Measurements from ENCODE around the gene CENPX.

CENPX gene

GRCh38 chr17:82031885-82032627 lies 9.4 kb upstream of the CENPX start:
- H3K4me3 ChIP-seq (ENCODE audit: low read depth, low read length): peak overlapping the region; percentile 14; the same call in 1 of the 2 replicates
- DNase-seq (ENCODE audit: low read depth): no peak
- TF ChIP-seq CTCF (IDR thresholded peaks at IDR 0.05; ENCODE audit: low read depth, low read length, missing control alignments): no peak

GRCh38 chr17:82031303-82031884 lies 8.7 kb upstream of the CENPX start, which contains the start of gene RAC3:
Gene RAC3, plus strand, starts transcription at chr17:82031678. Its CDS starts 84 bp downstream, at chr17:82031762.
- DNase-seq (ENCODE audit: low read depth): no peak
- H3K4me3 ChIP-seq (ENCODE audit: low read depth, low read length): peak within 1 kb of the TSS; percentile 33
- TF ChIP-seq CTCF (IDR thresholded peaks at IDR 0.05; ENCODE audit: low read depth, low read length, missing control alignments): no peak

GRCh38 chr17:82030470-82031302 lies 8.0 kb upstream of the CENPX start:
- H3K4me3 ChIP-seq (ENCODE audit: low read depth, low read length): peak overlapping the region; percentile 33
- peak; percentile 86 for TF ChIP-seq CTCF (IDR thresholded peaks at IDR 0.05; ENCODE audit: low read depth, low read length, missing control alignments)
- DNase-seq (ENCODE audit: low read depth): no peak

GRCh38 chr17:82029990-82030469 lies 7.4 kb upstream of the CENPX start:
- no peak for TF ChIP-seq CTCF (IDR thresholded peaks at IDR 0.05; ENCODE audit: low read depth, low read length, missing control alignments)
- no peak overlapping the region for H3K4me3 ChIP-seq (ENCODE audit: low read depth, low read length)

GRCh38 chr17:82029391-82029790 lies 6.7 kb upstream of the CENPX start:
- H3K4me3 ChIP-seq (ENCODE audit: low read depth, low read length): no peak overlapping the region
- no peak for TF ChIP-seq CTCF (IDR thresholded peaks at IDR 0.05; ENCODE audit: low read depth, low read length, missing control alignments)
- no peak for DNase-seq (ENCODE audit: low read depth)

More at GRCh38 chr17:82029990-82030469, 7.4 kb upstream of the CENPX start:
- no peak for DNase-seq (ENCODE audit: low read depth)

- no peak overlapping the region for H3K4me3 ChIP-seq (ENCODE audit: low read depth, low read length)
- no peak for TF ChIP-seq CTCF (IDR thresholded peaks at IDR 0.05; ENCODE audit: low read depth, low read length, missing control alignments)
- DNase-seq (ENCODE audit: low read depth): no peak
These were observed 6.3 kb upstream of the CENPX start for GRCh38 chr17:82028966-82029365.

Data from GM12864 (cell line).